Fibroblast of skin of right quadriceps (primary cell): ENCODE measurements around the gene DERL3.

ENCODE experiments used
- DNase-seq: peaks from one replicate; pipeline ENCODE4 v3.0.0-alpha.2; 2013

DERL3 gene

GRCh38 chr22:23828800-23829680, 9.8 kb downstream of the DERL3 start:
- DNase-seq = no peak

GRCh38 chr22:23827351-23827995, 11.3 kb downstream of the DERL3 start:
- DNase-seq = no peak

DNA sequence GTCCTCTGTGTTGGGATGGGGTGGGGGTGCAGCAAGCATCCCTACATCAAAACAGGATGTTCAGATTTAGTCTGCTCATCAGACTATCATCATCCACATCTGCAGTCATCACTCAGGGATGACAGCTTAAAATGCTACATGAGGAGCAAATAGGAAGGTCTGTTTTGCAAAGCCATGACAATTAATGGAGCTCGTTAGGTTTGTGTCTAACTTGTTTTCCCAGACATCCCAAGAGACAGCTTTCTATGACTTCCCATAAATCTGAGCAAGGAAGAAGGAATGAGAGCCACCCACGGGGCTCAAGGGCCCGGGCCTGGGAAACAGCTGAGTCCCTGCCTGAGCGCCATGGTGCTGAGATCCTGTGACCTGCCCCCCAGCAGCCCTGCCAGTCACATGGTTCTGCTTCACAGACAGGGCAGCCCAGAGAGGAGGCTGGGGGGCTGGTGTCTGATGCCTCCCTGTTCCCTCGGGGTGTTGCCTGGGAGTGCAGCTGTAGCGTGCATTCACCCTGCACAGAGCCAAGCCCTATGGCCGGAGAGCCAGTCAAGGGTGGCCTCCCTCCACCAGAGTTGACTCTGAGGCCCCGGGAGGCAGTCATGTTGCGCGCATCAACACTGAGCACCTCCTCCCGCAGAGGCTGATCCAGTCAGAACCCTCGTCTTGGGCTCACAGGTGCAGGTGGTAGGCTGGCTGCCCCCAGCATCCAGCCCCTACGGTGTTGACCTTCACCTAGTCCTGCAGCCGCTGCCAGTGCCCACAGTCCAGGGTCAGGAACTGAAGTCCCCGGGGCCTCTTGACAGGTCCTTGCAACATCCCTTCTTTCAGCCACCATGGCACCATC, 12.1 kb downstream of the DERL3 start:
- DNase-seq = peak; percentile 90

DNA sequence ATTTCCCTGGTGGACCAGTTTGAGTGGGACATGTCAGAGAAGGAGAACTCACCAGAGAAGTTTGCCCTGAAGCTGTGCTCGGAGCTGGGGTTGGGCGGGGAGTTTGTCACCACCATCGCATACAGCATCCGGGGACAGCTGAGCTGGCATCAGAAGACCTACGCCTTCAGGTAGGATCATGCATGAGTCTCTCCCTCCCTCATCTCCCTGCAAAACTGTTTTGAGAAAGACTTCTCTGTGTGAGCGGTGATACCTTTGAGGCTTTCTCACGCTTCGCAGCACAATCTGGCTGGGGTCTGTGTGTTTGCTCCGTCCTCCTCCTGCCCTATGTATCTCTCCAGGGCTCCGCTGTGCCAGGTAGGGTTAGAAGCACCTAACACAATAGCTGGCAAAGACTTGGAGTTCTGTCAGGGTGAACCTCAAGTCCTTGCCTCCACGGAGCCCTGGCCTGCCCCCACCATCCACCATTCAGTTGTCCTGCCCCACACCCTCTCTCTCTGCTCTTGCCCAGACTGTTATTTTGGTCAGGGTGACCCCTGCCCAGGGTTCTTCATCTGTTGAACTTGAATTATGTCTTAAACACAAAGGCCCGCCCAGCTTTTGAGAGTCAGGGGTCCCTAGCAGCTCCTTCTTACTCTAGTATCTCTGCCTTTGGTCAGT, 13.4 kb downstream of the DERL3 start:
- no peak for DNase-seq

DNA sequence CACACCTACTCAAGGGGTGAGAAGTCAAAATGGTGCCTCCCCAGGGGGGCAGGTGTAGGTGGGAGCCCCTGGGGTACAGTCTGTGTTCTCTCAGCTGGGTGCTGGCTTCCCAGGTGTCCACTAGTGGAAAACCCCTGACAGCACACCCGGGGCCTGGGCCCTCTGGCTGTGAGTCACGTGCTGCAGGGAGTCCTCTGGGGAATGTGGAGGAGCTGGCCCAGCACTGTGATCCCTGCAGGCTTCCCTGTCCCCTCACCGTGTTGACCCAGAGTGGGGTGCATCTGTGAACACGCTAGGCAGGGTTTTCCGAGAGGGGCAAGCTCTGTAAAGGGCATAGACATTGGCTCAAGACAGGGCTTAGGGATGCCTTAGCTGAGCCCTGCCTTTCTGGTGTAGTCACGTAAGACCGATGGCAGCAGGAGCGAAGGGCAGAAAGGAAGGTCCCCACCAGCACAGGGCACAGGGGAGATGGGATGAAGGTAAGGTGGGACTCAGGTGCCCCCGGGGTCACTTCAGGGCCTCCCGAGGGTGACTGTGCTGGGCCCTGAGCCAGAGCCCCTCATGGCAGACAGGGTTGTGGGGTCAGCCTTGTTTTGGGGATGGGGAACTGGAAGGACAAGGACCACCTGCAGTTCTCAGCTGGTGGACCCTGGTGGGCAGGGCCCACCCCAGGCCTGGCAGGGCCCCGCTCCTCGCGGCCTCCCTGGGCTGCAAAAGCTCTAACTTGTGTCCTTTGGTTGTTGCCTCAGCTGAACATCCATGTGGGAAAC, 14.1 kb downstream of the DERL3 start:
- no peak for DNase-seq

DNA sequence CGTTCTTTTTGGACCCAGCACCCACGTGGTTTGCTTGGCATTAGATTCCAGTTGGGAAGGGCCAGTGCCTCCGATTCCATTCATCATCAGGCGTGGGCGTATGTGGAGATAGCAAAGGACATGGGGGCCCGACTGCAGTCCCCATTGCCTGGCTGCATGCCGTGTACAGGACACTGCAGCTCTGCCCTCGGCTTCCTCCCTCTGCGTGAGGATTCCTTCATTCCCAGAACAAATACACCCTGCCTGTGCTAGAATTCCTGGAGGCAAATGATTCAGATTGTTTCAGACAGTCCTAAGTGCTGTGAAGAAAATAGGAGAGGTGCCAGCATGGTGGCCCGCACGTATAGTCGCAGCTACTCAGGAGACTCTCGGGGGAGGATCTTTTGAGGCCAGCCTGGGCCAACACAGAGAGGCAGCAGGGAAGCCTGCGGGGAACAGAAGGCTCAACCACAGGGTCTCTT, 15.4 kb downstream of the DERL3 start:
- DNase-seq = no peak

- no peak for DNase-seq
Observed at GRCh38 chr22:23822101-23822671, 16.6 kb downstream of the DERL3 start.

- DNase-seq = no peak
Observed at GRCh38 chr22:23820748-23821211, 18.0 kb downstream of the DERL3 start.

DNA sequence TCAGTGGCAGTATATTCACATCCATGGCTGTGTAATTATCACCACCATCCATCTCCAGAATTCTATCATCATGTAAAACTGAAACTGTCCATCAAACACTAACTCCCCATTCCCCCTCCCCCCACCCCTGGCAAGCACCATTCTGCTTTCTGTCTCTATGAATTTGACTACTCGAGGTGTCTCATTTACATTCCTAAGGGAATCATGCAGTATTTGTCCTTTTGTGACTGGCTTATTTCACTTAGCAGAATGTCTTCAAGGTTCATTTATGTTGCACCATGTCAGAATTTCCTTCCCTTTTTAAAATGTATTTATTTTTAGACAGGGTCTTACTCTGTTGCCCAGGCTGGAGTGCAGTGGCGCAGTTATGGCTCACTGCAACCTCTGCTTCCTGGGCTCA, 20.3 kb downstream of the DERL3 start:
- DNase-seq = no peak

DNA sequence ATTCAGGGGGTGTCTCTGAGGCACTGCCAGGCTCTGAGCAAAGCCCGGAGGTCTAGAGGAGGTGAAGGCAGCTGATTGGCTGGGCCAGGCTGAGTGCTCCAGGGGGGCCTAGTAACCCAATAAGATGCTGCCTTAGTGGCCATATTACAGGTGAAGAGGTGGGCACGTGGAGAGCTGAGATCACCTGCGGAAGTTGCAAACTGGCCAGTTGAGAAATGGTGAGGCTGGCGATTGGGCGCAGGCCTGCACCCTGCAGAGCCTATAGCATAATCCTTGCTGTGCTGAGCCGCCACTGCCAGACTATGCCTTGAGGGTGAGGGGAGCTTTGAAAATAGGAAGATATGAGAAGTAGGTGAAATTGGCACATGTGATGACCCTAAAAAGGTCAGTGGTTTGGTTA, 21.7 kb downstream of the DERL3 start:
- no peak for DNase-seq

DNA sequence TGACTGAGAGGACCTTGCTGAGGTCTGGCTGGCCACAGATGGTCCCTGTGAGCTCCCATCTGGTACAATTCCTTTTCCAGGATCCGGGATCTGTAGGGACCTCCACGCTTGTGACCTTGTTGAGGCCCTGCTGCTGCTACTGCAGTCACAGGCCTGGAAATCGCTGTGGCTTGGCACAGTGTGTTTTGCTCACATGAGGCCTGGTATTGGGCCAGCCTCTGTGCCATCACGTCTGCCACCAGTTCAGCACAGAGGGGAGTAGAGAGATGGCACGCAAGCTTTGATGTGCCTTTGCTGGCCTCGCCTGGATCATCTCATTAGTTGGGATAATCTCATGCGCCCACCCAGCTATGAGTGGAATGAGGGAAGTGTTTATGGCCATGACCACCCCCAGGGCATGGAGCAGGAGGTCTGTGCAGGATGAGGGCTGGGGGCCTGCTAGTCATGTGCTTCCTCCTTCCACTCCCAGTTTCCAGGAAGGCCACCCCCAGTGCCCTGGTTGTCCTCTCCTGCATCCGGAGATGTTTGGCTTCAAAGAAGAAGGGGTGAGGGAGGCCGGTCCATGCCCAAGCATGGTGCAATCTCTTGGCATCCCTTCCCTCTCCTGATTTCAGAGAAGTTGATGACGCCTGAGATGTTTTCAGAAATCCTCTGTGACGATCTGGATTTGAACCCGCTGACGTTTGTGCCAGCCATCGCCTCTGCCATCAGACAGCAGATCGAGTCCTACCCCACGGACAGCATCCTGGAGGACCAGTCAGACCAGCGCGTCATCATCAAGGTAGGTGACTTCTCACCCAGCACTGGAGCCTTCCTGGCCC, 22.4 kb downstream of the DERL3 start:
- no peak for DNase-seq

DNA sequence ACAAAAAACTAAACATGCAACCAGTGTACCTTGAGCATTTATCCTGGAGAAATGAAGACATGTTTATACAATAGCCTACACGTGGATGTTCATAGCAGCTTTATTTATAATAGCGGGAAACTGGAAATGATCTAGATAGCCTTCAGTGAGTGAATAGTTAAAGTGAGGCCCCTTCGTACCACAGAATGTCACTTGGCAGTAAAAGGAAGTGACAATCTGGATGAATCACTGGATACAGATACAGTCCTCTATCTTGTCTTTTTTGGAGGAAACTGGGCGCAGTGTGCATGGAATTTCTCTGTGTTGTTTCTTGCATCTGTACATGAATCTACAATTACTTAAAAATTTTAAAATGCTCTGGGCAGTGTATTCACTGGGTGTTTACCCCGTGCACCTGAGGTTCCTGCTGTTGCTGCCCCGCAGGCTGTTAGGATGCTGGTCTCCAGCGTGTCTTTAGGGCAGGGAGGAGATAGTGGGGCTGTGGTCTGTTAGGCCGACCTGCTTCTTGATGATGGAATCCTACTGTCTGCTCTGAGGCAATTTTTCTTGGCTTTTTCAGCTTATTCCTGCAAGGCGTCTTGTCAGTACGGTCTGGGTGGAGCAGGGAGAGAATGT, 23.2 kb downstream of the DERL3 start:
- no peak for DNase-seq

DNA sequence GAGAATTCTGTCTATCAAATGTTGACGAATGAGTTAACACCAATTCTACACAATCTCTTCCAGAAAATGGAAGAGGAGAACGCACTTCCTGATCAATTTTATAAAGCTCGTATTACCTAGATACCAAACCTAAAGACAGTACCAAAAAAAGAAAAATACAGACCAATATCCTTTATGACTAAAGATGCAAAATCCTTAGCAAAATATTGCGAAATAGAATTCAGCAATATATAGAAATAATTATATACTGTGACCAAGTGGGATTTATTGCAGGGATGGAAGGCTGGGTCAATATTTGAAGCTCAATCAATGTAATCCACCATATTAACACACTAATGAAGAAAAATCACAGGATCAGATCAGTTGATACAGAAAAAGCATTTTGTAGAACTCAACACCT, 26.4 kb downstream of the DERL3 start:
- DNase-seq = no peak

DNA sequence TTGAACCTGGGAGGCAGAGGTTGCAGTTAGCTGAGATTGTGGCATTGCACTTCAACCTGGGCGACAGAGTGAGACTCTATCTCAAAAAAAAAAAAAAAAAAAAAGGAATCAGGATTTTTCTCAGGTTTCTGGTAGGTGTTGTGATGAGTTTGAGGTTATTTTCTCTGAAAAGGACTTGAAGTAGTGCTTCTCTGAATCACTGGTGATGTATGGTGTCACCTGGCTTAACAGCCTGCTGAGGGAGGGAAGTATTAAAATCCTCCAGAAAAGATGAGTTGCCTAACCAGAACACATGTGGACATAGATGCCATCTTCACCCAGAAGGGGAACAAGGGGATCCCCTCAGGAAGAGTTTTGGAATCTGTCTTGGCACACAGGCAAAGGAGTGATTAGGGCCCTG, 32.0 kb downstream of the DERL3 start:
- no peak for DNase-seq

- DNase-seq = no peak
Observed at GRCh38 chr22:23804781-23805291, 34.0 kb downstream of the DERL3 start.

DNA sequence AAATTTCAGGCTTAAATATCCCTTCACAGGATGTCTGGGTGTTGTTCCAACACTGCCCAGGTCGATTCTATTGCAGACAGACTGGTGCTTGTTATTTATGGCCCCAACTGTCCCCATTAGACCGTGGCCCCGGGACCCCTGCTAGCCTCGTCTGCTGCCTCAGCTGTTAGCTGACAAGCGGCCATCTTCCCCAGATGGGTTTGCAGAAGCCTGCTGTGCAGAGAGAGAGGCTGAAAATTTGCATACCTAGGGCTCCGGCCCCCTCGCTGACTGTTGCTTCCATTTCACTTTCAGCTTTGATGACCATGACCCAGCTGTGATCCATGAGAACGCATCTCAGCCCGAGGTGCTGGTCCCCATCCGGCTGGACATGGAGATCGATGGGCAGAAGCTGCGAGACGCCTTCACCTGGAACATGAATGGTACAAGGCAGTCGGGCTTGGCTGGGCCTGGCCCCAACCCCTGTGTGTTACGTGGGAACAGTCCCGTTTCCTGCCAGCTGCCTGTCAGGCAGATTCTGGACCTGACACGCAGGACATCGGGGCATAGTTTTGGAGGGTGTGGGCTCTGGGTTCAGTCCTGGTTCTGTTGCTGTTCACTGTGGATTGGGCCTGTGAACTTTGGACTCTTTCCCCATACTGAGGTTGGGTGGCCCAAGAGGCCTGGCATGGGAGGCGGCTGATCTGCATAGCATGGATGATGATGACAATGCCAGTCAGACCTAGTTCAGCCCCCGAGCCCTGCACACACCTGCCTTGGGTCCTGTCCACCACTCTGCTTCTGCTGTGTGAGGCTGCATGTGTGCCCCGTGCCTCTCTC, 35.6 kb downstream of the DERL3 start:
- DNase-seq = no peak

GRCh38 chr22:23801886-23802377, 36.9 kb downstream of the DERL3 start:
- no peak for DNase-seq

- no peak for DNase-seq
Observed at GRCh38 chr22:23801238-23801821, 37.5 kb downstream of the DERL3 start.
